IMR-90 (cell line): ENCODE data around the gene HS3ST1. TPM values are rescaled to one million over a fixed set of nuclear protein-coding genes. Genes with fewer than 3 reads are reported as not detected.

ENCODE experiments used
- ATAC-seq: fragments of 200-7000 bp; cut with Tn5 transposase; 2 replicates; pipeline ENCODE4 v1.9.1; 2020; ENCODE audit warnings: low read depth, mild to moderate bottlenecking, moderate library complexity
- BruUV-seq: library from RNA; stranded (reverse); fragments of 400-500 nt; replicated peaks from 2 replicates; lab custom pipeline; 2021; lab: Mats Ljungman, UMichigan
- CTCF ChIA-PET: fragments of 300-600 bp; formaldehyde crosslinking; extraction: SDS; loops from one replicate; lab custom pipeline; 2021; ENCODE audit warnings: antibody characterized with exemption; lab: Yijun Ruan, JAX
- POLR2A ChIA-PET: fragments of 300-600 bp; sonication (Branson Sonifier 250); formaldehyde crosslinking; loops from one replicate; lab custom pipeline; 2022; ENCODE audit warnings: antibody characterized with exemption; ENCODE audit not compliant: unreplicated experiment; lab: Charles Lee
- DNase-seq: peaks from one replicate; pipeline ENCODE4 v3.0.0; 2013
- H2AFZ ChIP-seq: replicated peaks from 2 replicates; pipeline ENCODE3; 2013; ENCODE audit warnings: low read length, mild to moderate bottlenecking; ENCODE audit not compliant: poor library complexity
- H2AK5ac ChIP-seq: 2 replicates; pipeline ENCODE4 v1.6.1; 2013; ENCODE audit warnings: low read depth, low read length, inconsistent platforms
- H2AK9ac ChIP-seq: replicated peaks from 2 replicates; pipeline ENCODE3; 2013; ENCODE audit warnings: mild to moderate bottlenecking, low read depth, low read length, moderate library complexity; ENCODE audit not compliant: poor library complexity
- H2BK120ac ChIP-seq: 2 replicates; pipeline ENCODE4 v1.6.1; 2013; ENCODE audit warnings: low read depth, low read length, inconsistent platforms
- H2BK15ac ChIP-seq: 3 replicates; pipeline ENCODE4 v1.6.1; 2013; ENCODE audit warnings: low read depth, low read length, inconsistent platforms
- H2BK20ac ChIP-seq: 2 replicates; pipeline ENCODE4 v1.6.1; 2013; ENCODE audit warnings: low read depth, mild to moderate bottlenecking, inconsistent platforms, low read length, moderate library complexity
- H2BK5ac ChIP-seq: 2 replicates; pipeline ENCODE4 v1.6.1; 2013; ENCODE audit warnings: mild to moderate bottlenecking, low read depth, low read length, inconsistent platforms; ENCODE audit not compliant: poor library complexity, severe bottlenecking
- H3K14ac ChIP-seq: replicated peaks from 2 replicates; pipeline ENCODE4 v1.6.1; 2013; ENCODE audit warnings: low read depth, low read length, inconsistent platforms
- H3K18ac ChIP-seq: 2 replicates; pipeline ENCODE4 v1.6.1; 2013; ENCODE audit warnings: low read depth, low read length, control low read depth
- H3K23ac ChIP-seq: 2 replicates; pipeline ENCODE4 v1.6.1; 2013; ENCODE audit warnings: low read depth, low read length, inconsistent platforms
- H3K27ac ChIP-seq: 2 replicates; pipeline ENCODE4 v1.5.1; 2013; ENCODE audit warnings: mild to moderate bottlenecking, control low read depth, low read length; ENCODE audit not compliant: insufficient read depth
- H3K27me3 ChIP-seq: 2 replicates; pipeline ENCODE4 v1.6.1; 2013; ENCODE audit warnings: low read length; ENCODE audit not compliant: control insufficient read depth, insufficient read depth
- H3K36me3 ChIP-seq: 2 replicates; pipeline ENCODE4 v1.6.1; 2013; ENCODE audit warnings: low read length, mixed read lengths; ENCODE audit not compliant: control insufficient read depth, insufficient read depth
- H3K4ac ChIP-seq: 2 replicates; pipeline ENCODE4 v1.6.1; 2013; ENCODE audit warnings: low read depth, low read length, inconsistent platforms
- H3K4me1 ChIP-seq: 2 replicates; pipeline ENCODE4 v1.6.1; 2013; ENCODE audit warnings: low read length, mixed read lengths; ENCODE audit not compliant: control insufficient read depth, insufficient read depth
- H3K4me2 ChIP-seq: 2 replicates; pipeline ENCODE4 v1.6.1; 2013; ENCODE audit warnings: low read depth, mild to moderate bottlenecking, control low read depth, low read length, moderate library complexity
- H3K4me3 ChIP-seq: 2 replicates; pipeline ENCODE4 v1.5.1; 2013; ENCODE audit warnings: low read depth, mild to moderate bottlenecking, control low read depth, low read length, moderate library complexity; ENCODE audit not compliant: insufficient read depth
- H3K56ac ChIP-seq: 2 replicates; pipeline ENCODE4 v1.6.1; 2013; ENCODE audit warnings: low read length, inconsistent platforms; ENCODE audit not compliant: insufficient read depth; ENCODE audit errors: extremely low read depth
- H3K79me1 ChIP-seq, 2 experiments: 2 replicates each; pipeline ENCODE4 v1.6.1; 2013; ENCODE audit warnings: low read length in 2 of 2, inconsistent platforms in 1 of 2, low read depth in 1 of 2
- H3K9ac ChIP-seq: 2 replicates; pipeline ENCODE4 v1.6.1; 2013; ENCODE audit warnings: low read depth, low read length, control low read depth
- H3K9me1 ChIP-seq: 2 replicates; pipeline ENCODE4 v1.6.1; 2013; ENCODE audit warnings: low read length, inconsistent platforms; ENCODE audit not compliant: insufficient read depth
- H3K9me3 ChIP-seq: 2 replicates; pipeline ENCODE4 v1.6.1; 2013; ENCODE audit warnings: low read length; ENCODE audit not compliant: control insufficient read depth, insufficient read depth
- H4K20me1 ChIP-seq: 2 replicates; pipeline ENCODE4 v1.6.1; 2013; ENCODE audit warnings: low read length, inconsistent platforms; ENCODE audit not compliant: insufficient read depth
- H4K5ac ChIP-seq: 2 replicates; pipeline ENCODE4 v1.6.1; 2013; ENCODE audit warnings: mild to moderate bottlenecking, low read depth, low read length, control low read depth
- H4K8ac ChIP-seq, 2 experiments: 2 replicates each; pipeline ENCODE4 v1.6.1; 2013; ENCODE audit warnings: low read depth in 2 of 2, low read length in 2 of 2, control low read depth in 1 of 2, inconsistent platforms in 1 of 2
- H4K91ac ChIP-seq: 2 replicates; pipeline ENCODE4 v1.6.1; 2013; ENCODE audit warnings: low read depth, low read length, inconsistent platforms; ENCODE audit not compliant: insufficient read depth
- BHLHE40 ChIP-seq: fragments of 150-350 bp; IDR thresholded peaks from 2 replicates; pipeline ENCODE4 v1.6.1; 2016; ENCODE audit warnings: mild to moderate bottlenecking, low read depth, low read length
- CEBPB ChIP-seq: IDR thresholded peaks from 2 replicates; pipeline ENCODE4 v1.6.1; 2012; ENCODE audit warnings: low read depth, low read length, improper control_type of control experiment
- CHD1 ChIP-seq: IDR thresholded peaks from 2 replicates; pipeline ENCODE4 v1.6.1; 2012; ENCODE audit warnings: low read depth, low read length, improper control_type of control experiment
- CTCF ChIP-seq: conservative IDR thresholded peaks from 2 replicates; pipeline ENCODE4 v1.5.1; 2012; ENCODE audit warnings: mild to moderate bottlenecking, low read depth, low read length, improper control_type of control experiment
- FOS ChIP-seq: fragments of 150-350 bp; IDR thresholded peaks from 2 replicates; pipeline ENCODE4 v1.6.1; 2016; ENCODE audit warnings: low read depth, low read length
- MAFK ChIP-seq: IDR thresholded peaks from 2 replicates; pipeline ENCODE4 v1.6.1; 2012; ENCODE audit warnings: low read depth, low read length, improper control_type of control experiment
- MAZ ChIP-seq: IDR thresholded peaks from 2 replicates; pipeline ENCODE4 v1.6.1; 2012; ENCODE audit warnings: low read depth, mild to moderate bottlenecking, low read length, improper control_type of control experiment, moderate library complexity, borderline replicate concordance
- MXI1 ChIP-seq: IDR thresholded peaks from 2 replicates; pipeline ENCODE4 v1.6.1; 2012; ENCODE audit warnings: low read depth, mild to moderate bottlenecking, low read length, moderate library complexity, borderline replicate concordance
- NFE2L2 ChIP-seq: fragments of 150-350 bp; IDR thresholded peaks from 2 replicates; pipeline ENCODE4 v1.6.1; 2016; ENCODE audit warnings: low read depth, mild to moderate bottlenecking, low read length
- POLR2A ChIP-seq: IDR thresholded peaks from 2 replicates; pipeline ENCODE4 v1.6.1; 2012; ENCODE audit warnings: mild to moderate bottlenecking, low read depth, low read length
- RAD21 ChIP-seq: IDR thresholded peaks from 2 replicates; pipeline ENCODE4 v1.6.1; 2012; ENCODE audit warnings: low read length, improper control_type of control experiment
- RCOR1 ChIP-seq: IDR thresholded peaks from 2 replicates; pipeline ENCODE4 v1.6.1; 2012; ENCODE audit warnings: mild to moderate bottlenecking, low read length, improper control_type of control experiment; ENCODE audit not compliant: insufficient replicate concordance
- RFX5 ChIP-seq: IDR thresholded peaks from 2 replicates; pipeline ENCODE4 v1.8.0; 2012; ENCODE audit warnings: low read depth, mild to moderate bottlenecking, low read length, moderate library complexity
- SMC3 ChIP-seq: fragments of 150-350 bp; IDR thresholded peaks from 2 replicates; pipeline ENCODE4 v1.6.1; 2016; ENCODE audit warnings: low read depth, mild to moderate bottlenecking, antibody characterized with exemption, low read length, moderate library complexity
- USF2 ChIP-seq: fragments of 150-350 bp; IDR thresholded peaks from 2 replicates; pipeline ENCODE4 v1.6.1; 2017; ENCODE audit warnings: mild to moderate bottlenecking, antibody characterized with exemption, low read length, low read depth
- WGBS, 2 experiments: methylation state at CpG; one replicate each; pipeline versions ENCODE4 v1.1.5 to v1.1.7; 2013; ENCODE audit warnings: missing lambda C conversion rate in 2 of 2; ENCODE audit not compliant: insufficient read length in 1 of 2; ENCODE audit errors: extremely low coverage in 2 of 2; 5-methylcytosine and 5-hydroxymethylcytosine counted together
- dilution Hi-C: fragments of 300-500 bp; cut with HindIII; formaldehyde crosslinking; loops from one replicate; pipeline ENCODE4 v1.14.3; 2018; ENCODE audit warnings: low sequenced_read_pairs; ENCODE audit not compliant: unreplicated experiment
- in situ Hi-C: fragments of 300-500 bp; cut with MboI; formaldehyde crosslinking; loops from 3 replicates; pipeline ENCODE4 v1.14.3; 2019; ENCODE audit warnings: low sequenced_read_pairs, inconsistent platforms, mixed read lengths
- intact Hi-C: fragments of 100-400 bp; cut with micrococcal nuclease; formaldehyde crosslinking; loops from 2 replicates; pipeline ENCODE4 v1.10.0; 2022
- polyA plus RNA-seq, 3 experiments: library from polyadenylated mRNA; depleted of rRNA; stranded (reverse); fragments of >200 nt; gene quantifications; 2 replicates each; pipeline ENCODE4 v1.2.3, GENCODE V29; 2012; ENCODE audit warnings: low replicate concordance in 1 of 3
- total RNA-seq: library from RNA; depleted of rRNA; stranded (reverse); fragments of >200 nt; gene quantifications from 2 replicates; pipeline ENCODE4 v1.2.3, GENCODE V29; 2012
- TF ChIP-seq, protein P1 (sequence below): fragments of 150-350 bp; IDR thresholded peaks from 2 replicates; pipeline ENCODE4 v1.6.1; 2016; ENCODE audit warnings: low read depth, mild to moderate bottlenecking, low read length, moderate library complexity, borderline replicate concordance

HS3ST1 gene
- total and polyA plus RNA-seq, 2 of the 4 experiments (the other 2 are of a cell fraction): 0.09 TPM; not detected in 1

DNA sequence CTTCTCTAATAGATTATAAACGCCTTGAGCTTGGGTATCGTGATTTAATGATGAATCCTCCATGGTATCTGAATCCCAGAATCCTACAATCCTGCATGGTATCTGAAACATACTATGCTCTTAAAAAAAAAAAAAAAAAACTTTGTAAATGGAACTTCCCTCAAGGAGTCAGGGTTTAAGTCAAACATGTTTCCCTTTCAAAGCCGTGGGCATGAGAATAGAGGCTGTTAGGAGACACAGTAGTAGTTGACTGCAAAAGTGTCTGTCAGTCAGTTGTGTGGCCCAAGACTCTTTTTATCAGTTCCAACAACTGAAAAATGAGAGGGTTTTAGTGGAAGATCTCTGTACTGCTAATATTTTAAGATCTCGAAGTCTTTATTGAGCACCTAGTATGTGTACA lies 2.4 kb upstream of the HS3ST1 start:
- no peaks in the 10 kb centered on the region for H3K79me1 ChIP-seq
- intact Hi-C loops (no loop called here), dilution Hi-C loops (no loop called here), in situ Hi-C loops (no loop called here)
- no peak overlapping the region for H2BK20ac ChIP-seq
- no peak overlapping the region for H4K8ac ChIP-seq
- no peak overlapping the region for H2AK9ac ChIP-seq
- H3K23ac ChIP-seq: no peak overlapping the region
- H3K56ac ChIP-seq: no peak overlapping the region
- no peak overlapping the region for H3K4me3 ChIP-seq
- no peaks in the 10 kb centered on the region for H3K9me1 ChIP-seq
- CTCF ChIA-PET: no interaction called here
- no peak overlapping the region for H4K5ac ChIP-seq
- no peaks in the 10 kb centered on the region for H3K36me3 ChIP-seq
- ATAC-seq: no peak
- no CpG with 5 or more reads among the region's 4 CpGs for WGBS, 2 experiments
- no peaks in the 10 kb centered on the region for H4K20me1 ChIP-seq
- H3K9me3 ChIP-seq: no peaks in the 10 kb centered on the region
- no peak for DNase-seq
- no peaks in the 10 kb centered on the region for H3K4me1 ChIP-seq
- H2BK120ac ChIP-seq: no peak overlapping the region
- H2BK5ac ChIP-seq: no peak overlapping the region
- no peak overlapping the region for H2BK15ac ChIP-seq
- no peak overlapping the region for H3K18ac ChIP-seq
- no peak overlapping the region for H3K27ac ChIP-seq
- BruUV-seq: no TSS peak
- no peak overlapping the region for H3K9ac ChIP-seq
- no peak for TF ChIP-seq MXI1
- TF ChIP-seq USF2: no peak
- no peak for TF ChIP-seq RAD21
- TF ChIP-seq CHD1: no peak
- no peak for TF ChIP-seq BHLHE40
- no peak for TF ChIP-seq MAZ
- no peak for TF ChIP-seq NFE2L2
- no peak for TF ChIP-seq RFX5
- TF ChIP-seq FOS: no peak
- no peak for TF ChIP-seq POLR2A
- TF ChIP-seq, protein P1, sequence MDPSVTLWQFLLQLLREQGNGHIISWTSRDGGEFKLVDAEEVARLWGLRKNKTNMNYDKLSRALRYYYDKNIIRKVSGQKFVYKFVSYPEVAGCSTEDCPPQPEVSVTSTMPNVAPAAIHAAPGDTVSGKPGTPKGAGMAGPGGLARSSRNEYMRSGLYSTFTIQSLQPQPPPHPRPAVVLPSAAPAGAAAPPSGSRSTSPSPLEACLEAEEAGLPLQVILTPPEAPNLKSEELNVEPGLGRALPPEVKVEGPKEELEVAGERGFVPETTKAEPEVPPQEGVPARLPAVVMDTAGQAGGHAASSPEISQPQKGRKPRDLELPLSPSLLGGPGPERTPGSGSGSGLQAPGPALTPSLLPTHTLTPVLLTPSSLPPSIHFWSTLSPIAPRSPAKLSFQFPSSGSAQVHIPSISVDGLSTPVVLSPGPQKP: no peak
- no peak for TF ChIP-seq CTCF
- TF ChIP-seq RCOR1: no peak
- TF ChIP-seq CEBPB: no peak
- no peak for TF ChIP-seq MAFK
- TF ChIP-seq SMC3: no peak
- no peak overlapping the region for H3K4ac ChIP-seq
- no peak overlapping the region for H3K4me2 ChIP-seq
- H4K91ac ChIP-seq: no peak overlapping the region
- H2AFZ ChIP-seq: no peak overlapping the region
- H3K27me3 ChIP-seq: peaks cover 30% of the 10 kb centered on the region
- H3K14ac ChIP-seq: no peak overlapping the region
- H2AK5ac ChIP-seq: no peak overlapping the region
- POLR2A ChIA-PET: no interaction called here
